ENCODE measurements around the gene TDRD10. TPM values are rescaled to one million over a fixed set of nuclear protein-coding genes. Genes with fewer than 3 reads are reported as not detected.

TDRD10 gene
- total RNA-seq, 4 donors from 2014 or later, result 0.61 to 4.2 (median 0.62) TPM

DNA sequence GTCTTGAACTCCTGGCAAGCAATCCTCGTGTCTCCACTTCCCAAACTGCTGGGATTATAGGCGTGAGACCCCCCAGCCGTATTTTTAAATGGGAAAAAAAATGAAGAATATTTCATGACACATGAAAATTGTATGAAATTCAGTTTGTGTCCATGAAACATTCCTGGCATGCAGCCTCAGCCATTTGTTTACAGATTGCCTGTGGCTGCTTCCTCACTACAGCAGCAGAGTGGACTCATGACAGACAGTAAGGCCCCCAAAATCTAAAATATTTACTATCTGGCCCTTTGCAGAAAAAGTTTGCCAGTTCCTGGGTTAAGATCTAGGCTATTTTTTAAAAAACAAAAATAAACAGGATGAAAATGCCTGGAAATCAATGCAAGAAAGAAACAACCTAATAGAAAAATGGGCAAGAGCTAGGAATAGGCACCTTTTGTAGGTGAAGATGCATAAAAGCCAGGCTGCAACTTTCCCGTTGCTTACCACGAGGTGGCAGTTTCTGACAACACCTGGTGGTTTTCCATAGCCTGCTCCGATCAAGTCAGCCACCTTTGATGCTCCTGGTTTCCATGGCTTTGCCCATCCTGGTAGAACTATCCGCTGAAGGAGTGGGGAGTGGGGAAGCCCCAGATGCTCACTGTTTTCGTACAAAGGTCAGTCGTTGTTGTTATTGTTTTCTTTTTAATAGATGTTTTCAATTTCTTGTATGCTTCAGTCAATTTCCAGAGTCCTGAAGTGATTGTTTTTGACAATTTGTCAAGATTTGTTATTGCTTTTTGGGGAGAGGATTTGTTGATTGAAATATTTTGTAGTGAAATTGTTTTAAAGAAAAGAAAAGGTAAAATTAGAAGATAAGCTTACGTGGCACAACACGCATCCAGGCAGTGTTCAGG lies 32.2 kb downstream of the TDRD10 start:
- Histone ChIP-seq H3K27ac (no peak overlapping the region), H3K27me3 (no peaks in the 10 kb centered on the region), H3K36me3 (no peaks in the 10 kb centered on the region), H3K4me3 (no peak overlapping the region), H3K4me1 (no peaks in the 10 kb centered on the region), H3K9me3 (no peaks in the 10 kb centered on the region)
- TF ChIP-seq CTCF (IDR thresholded peaks at IDR 0.05 in 4 of 5, conservative IDR thresholded peaks at IDR 0.05 in 1 of 5) (peak in 1 of 5 experiments; percentile 7), POLR2A (IDR thresholded peaks at IDR 0.05) (no peak)
- ATAC-seq, result no peak
- intact Hi-C loops (cut with DNase I; ENCODE audit: low total_unique reads), result no loop called here
- DNase-seq, result no peak
- in situ Hi-C loops (cut with MboI; ENCODE audit: low sequenced_read_pairs in 4 of 4), result no loop called here

DNA sequence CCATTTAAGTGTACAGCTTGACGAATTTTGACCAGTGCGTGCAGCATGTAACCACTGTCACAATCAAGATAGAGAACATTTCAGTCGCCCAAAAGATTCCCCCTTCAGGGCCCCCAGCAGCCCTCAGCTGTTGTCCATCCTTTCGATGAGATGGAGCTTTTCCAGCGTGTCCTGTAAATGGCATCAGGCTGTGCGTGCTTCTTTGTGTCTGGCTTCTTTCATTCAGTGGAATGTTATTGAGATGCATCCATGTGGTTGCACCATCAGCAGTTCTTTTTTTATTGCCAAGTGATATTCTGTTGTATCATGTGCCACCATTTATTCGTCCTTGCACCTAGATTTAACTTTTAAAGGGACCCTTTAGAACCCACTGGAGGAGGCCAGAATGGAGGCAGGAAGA lies 34.6 kb downstream of the TDRD10 start:
- no peak for TF ChIP-seq POLR2A (IDR thresholded peaks at IDR 0.05)
- no peak for TF ChIP-seq CTCF (IDR thresholded peaks at IDR 0.05 in 4 of 5, conservative IDR thresholded peaks at IDR 0.05 in 1 of 5)

DNA sequence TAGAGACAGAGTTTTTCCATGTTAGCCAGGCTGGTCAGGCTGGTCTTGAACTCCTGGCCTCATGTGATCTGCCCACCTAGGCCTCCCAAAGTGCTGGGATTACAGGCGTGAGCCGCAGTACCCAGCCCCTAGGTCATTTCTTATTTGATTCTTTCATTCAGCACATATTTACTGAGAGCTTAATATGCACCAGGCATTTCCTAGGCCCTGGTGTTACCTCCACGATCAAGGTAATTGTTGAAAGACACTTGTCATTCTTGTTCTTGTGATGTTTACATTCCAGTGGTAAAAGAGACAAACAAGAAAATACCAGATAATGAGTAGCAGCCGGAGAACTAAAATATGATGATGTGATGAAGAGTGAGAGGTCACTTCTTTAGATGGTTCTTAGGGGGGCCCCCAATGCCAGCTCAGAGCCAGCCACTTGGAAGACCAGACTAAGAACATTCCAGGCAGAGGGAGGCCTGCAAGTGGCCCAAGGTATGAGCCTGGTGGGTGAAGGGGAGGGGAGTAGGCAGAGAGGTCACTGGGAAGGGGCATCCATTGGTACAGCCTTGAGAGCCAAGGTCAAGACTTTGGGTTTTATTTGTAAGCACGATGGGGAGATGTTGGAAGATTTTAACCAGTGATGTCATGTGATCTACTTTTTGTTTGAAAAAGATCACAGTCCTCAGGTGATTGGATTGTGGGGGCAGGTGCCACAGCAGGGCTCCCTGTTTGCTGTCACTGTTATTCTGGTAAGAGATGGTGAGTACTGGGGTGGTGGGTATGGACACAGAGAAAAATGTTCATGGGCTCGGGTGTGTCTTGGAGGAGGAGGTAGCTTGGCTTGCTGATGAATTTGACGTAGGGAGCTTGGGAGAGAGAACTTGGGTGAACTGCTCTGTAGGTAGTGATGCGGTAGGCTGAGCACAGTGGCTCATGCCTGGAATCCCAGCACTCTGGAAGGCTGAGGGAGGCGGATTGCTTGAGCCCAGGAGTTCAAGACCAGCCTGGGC lies 37.8 kb downstream of the TDRD10 start:
- Histone ChIP-seq H3K27ac (no peak overlapping the region), H3K9me3 (no peaks in the 10 kb centered on the region), H3K36me3 (no peaks in the 10 kb centered on the region), H3K4me1 (no peaks in the 10 kb centered on the region), H3K4me3 (no peak overlapping the region), H3K27me3 (no peaks in the 10 kb centered on the region)
- DNase-seq (no peak), ATAC-seq (no peak)
- in situ Hi-C loops (cut with MboI; ENCODE audit: low sequenced_read_pairs in 4 of 4), result loop anchor here in 3 of 4 donors (10.0 kb wide), 1 partner anchor 55 kb away; no protein-coding TSS in a partner anchor
- intact Hi-C loops (cut with DNase I; ENCODE audit: low total_unique reads), result no loop called here
- TF ChIP-seq CTCF (IDR thresholded peaks at IDR 0.05 in 4 of 5, conservative IDR thresholded peaks at IDR 0.05 in 1 of 5) (no peak), POLR2A (IDR thresholded peaks at IDR 0.05) (no peak)

More for the DNA sequence above, 34.6 kb downstream of the TDRD10 start:
- Histone ChIP-seq H3K27ac (no peak overlapping the region), H3K36me3 (no peaks in the 10 kb centered on the region), H3K4me3 (no peak overlapping the region), H3K4me1 (no peaks in the 10 kb centered on the region), H3K9me3 (no peaks in the 10 kb centered on the region), H3K27me3 (no peaks in the 10 kb centered on the region)
- in situ Hi-C loops (cut with MboI; ENCODE audit: low sequenced_read_pairs in 4 of 4), result no loop called here
- intact Hi-C loops (cut with DNase I; ENCODE audit: low total_unique reads), result no loop called here
- no peak for DNase-seq
- no peak for ATAC-seq

DNA sequence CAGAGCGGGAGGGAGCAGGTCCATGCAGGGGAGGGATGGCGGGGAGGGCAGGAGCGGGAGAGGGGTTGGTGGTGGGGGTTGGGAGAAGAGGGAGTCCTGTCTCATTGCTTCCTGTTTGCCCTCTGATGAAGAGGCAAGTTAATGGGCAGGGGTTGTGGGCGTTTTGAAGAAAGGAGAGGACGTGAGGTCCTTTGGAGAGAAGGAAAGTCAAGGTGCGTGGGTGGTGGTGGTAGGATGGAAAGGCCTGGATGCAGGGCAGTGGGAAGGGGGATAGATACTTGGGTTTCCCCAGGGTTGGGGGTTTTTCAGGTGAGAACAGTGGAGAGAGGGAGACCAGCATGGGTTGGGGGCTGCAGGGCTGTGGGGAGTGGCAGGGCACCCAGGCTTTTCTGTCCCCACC lies 39.2 kb downstream of the TDRD10 start:
- Histone ChIP-seq H3K9me3 (no peaks in the 10 kb centered on the region), H3K27ac (no peak overlapping the region), H3K4me3 (no peak overlapping the region), H3K27me3 (no peaks in the 10 kb centered on the region), H3K4me1 (no peaks in the 10 kb centered on the region), H3K36me3 (no peaks in the 10 kb centered on the region)
- ATAC-seq (no peak), DNase-seq (no peak)
- in situ Hi-C loops (cut with MboI; ENCODE audit: low sequenced_read_pairs in 4 of 4) (loop anchor here in 3 of 4 donors (10.0 kb wide), 1 partner anchor 56 kb away; no protein-coding TSS in a partner anchor), intact Hi-C loops (cut with DNase I; ENCODE audit: low total_unique reads) (no loop called here)
- TF ChIP-seq POLR2A (IDR thresholded peaks at IDR 0.05), result no peak
- TF ChIP-seq CTCF (IDR thresholded peaks at IDR 0.05 in 4 of 5, conservative IDR thresholded peaks at IDR 0.05 in 1 of 5), result no peak

Data from gastrocnemius medialis (tissue), 4 donors.